H9 (cell line): ENCODE data around the gene USP40. TPM values are rescaled to one million over a fixed set of nuclear protein-coding genes. Genes with fewer than 3 reads are reported as not detected.

ENCODE experiments used
- DNase-seq: peaks from one replicate; pipeline ENCODE4 v3.0.0-alpha.2; 2017
- H2AFZ ChIP-seq: one replicate; pipeline ENCODE4 v1.6.1; 2013; ENCODE audit warnings: mild to moderate bottlenecking, low read length, control low read depth, moderate library complexity
- H2AK5ac ChIP-seq: 2 replicates; pipeline ENCODE4 v1.6.1; 2013; ENCODE audit warnings: low read length, control low read depth, mixed read lengths; ENCODE audit not compliant: insufficient read length
- H2BK120ac ChIP-seq: one replicate; pipeline ENCODE4 v1.6.1; 2013; ENCODE audit warnings: low read depth, mild to moderate bottlenecking, low read length, control low read depth, inconsistent platforms; ENCODE audit not compliant: poor library complexity, severe bottlenecking
- H2BK12ac ChIP-seq: 2 replicates; pipeline ENCODE4 v1.6.1; 2013; ENCODE audit warnings: low read length, control low read depth, mixed read lengths, low read depth; ENCODE audit not compliant: insufficient read length
- H2BK15ac ChIP-seq: 2 replicates; pipeline ENCODE4 v1.6.1; 2013; ENCODE audit warnings: low read depth, low read length, control low read depth
- H2BK20ac ChIP-seq: one replicate; pipeline ENCODE4 v1.6.1; 2013; ENCODE audit warnings: low read depth, mild to moderate bottlenecking, low read length, control low read depth, inconsistent platforms; ENCODE audit not compliant: poor library complexity, severe bottlenecking
- H2BK5ac ChIP-seq: 2 replicates; pipeline ENCODE4 v1.6.1; 2013; ENCODE audit warnings: low read length, control low read depth, mixed read lengths; ENCODE audit not compliant: insufficient read length
- H3K14ac ChIP-seq: 2 replicates; pipeline ENCODE4 v1.6.1; 2013; ENCODE audit warnings: low read length, control low read depth; ENCODE audit not compliant: insufficient read depth
- H3K18ac ChIP-seq: 2 replicates; pipeline ENCODE4 v1.6.1; 2013; ENCODE audit warnings: low read depth, mild to moderate bottlenecking, mixed read lengths, low read length, control low read depth; ENCODE audit not compliant: insufficient read length
- H3K23ac ChIP-seq: 2 replicates; pipeline ENCODE4 v1.6.1; 2013; ENCODE audit warnings: low read length, control low read depth, mixed read lengths, low read depth; ENCODE audit not compliant: insufficient read length
- H3K23me2 ChIP-seq: 2 replicates; pipeline ENCODE4 v1.6.1; 2013; ENCODE audit warnings: low read depth, mild to moderate bottlenecking, mixed read lengths, low read length, control low read depth; ENCODE audit not compliant: insufficient read length, poor library complexity, severe bottlenecking
- H3K27ac ChIP-seq: 2 replicates; pipeline ENCODE4 v1.5.1; 2013; ENCODE audit warnings: low read length, control low read depth, mixed read lengths, low read depth; ENCODE audit not compliant: insufficient read length
- H3K27me3 ChIP-seq: 2 replicates; pipeline ENCODE4 v1.6.1; 2013; ENCODE audit warnings: low read length, control low read depth, inconsistent platforms; ENCODE audit not compliant: insufficient read depth
- H3K4ac ChIP-seq: 2 replicates; pipeline ENCODE4 v1.6.1; 2013; ENCODE audit warnings: low read depth, mild to moderate bottlenecking, control low read depth, inconsistent platforms, low read length, moderate library complexity
- H3K4me1 ChIP-seq: 2 replicates; pipeline ENCODE4 v1.6.1; 2013; ENCODE audit warnings: low read length, control low read depth, inconsistent platforms; ENCODE audit not compliant: insufficient read depth
- H3K4me2 ChIP-seq: 2 replicates; pipeline ENCODE4 v1.6.1; 2013; ENCODE audit warnings: low read length, control low read depth, mixed read lengths; ENCODE audit not compliant: insufficient read length, insufficient read depth
- H3K56ac ChIP-seq: 2 replicates; pipeline ENCODE4 v1.6.1; 2013; ENCODE audit warnings: low read depth, mild to moderate bottlenecking, mixed read lengths, low read length, control low read depth; ENCODE audit not compliant: insufficient read length
- H3K79me1 ChIP-seq: 2 replicates; pipeline ENCODE4 v1.6.1; 2013; ENCODE audit warnings: low read depth, mild to moderate bottlenecking, moderate library complexity, low read length, control low read depth, inconsistent platforms; ENCODE audit not compliant: insufficient read depth, poor library complexity, severe bottlenecking
- H3K79me2 ChIP-seq: 2 replicates; pipeline ENCODE4 v1.6.1; 2013; ENCODE audit warnings: low read length, control low read depth, inconsistent platforms; ENCODE audit not compliant: insufficient read depth
- H3K9ac ChIP-seq: 2 replicates; pipeline ENCODE4 v1.6.1; 2013; ENCODE audit warnings: low read length, control low read depth, mixed read lengths; ENCODE audit not compliant: insufficient read length; ENCODE audit errors: extremely low read depth
- H3K9me3 ChIP-seq: one replicate; pipeline ENCODE4 v1.6.1; 2013; ENCODE audit warnings: low read depth, low read length, inconsistent platforms; ENCODE audit not compliant: control insufficient read depth
- H3T11ph ChIP-seq: one replicate; pipeline ENCODE4 v1.6.1; 2013; ENCODE audit warnings: mild to moderate bottlenecking, low read length, control low read depth, inconsistent platforms
- H4K20me1 ChIP-seq: one replicate; pipeline ENCODE4 v1.6.1; 2013; ENCODE audit not compliant: control insufficient read depth, insufficient read length, insufficient read depth
- H4K5ac ChIP-seq: 2 replicates; pipeline ENCODE4 v1.6.1; 2013; ENCODE audit warnings: low read depth, mild to moderate bottlenecking, mixed read lengths, low read length, control low read depth; ENCODE audit not compliant: insufficient read length
- H4K8ac ChIP-seq: replicated peaks from 2 replicates; pipeline ENCODE4 v1.6.1; 2013; ENCODE audit warnings: low read length, control low read depth, mixed read lengths, low read depth; ENCODE audit not compliant: insufficient read length
- H4K91ac ChIP-seq: 2 replicates; pipeline ENCODE4 v1.6.1; 2013; ENCODE audit warnings: low read depth, mild to moderate bottlenecking, moderate library complexity, mixed read lengths, low read length, control low read depth; ENCODE audit not compliant: insufficient read length
- H3K27ac Mint-ChIP-seq, 3 experiments: 2 replicates in 2 of 3; 3 replicates in 1 of 3; pipeline ENCODE4 v1.8.0; 2020 to 2021; ENCODE audit warnings: mixed read lengths in 3 of 3, mild to moderate bottlenecking in 1 of 3, moderate library complexity in 1 of 3
- H3K27me3 Mint-ChIP-seq: 2 replicates; pipeline ENCODE4 v1.8.0; 2021; ENCODE audit warnings: low read depth, mild to moderate bottlenecking, moderate library complexity, mixed read lengths
- H3K36me3 Mint-ChIP-seq, 3 experiments: 2 replicates in 2 of 3; 3 replicates in 1 of 3; pipeline ENCODE4 v1.8.0; 2020 to 2021; ENCODE audit warnings: low read depth in 3 of 3, mixed read lengths in 3 of 3; ENCODE audit not compliant: insufficient read depth in 1 of 3
- H3K4me1 Mint-ChIP-seq, 2 experiments: 2 replicates each; pipeline ENCODE4 v1.8.0; 2020; ENCODE audit warnings: mixed read lengths in 2 of 2
- H3K4me3 Mint-ChIP-seq, 2 experiments: 2 replicates in 1 of 2; 3 replicates in 1 of 2; pipeline ENCODE4 v1.8.0; 2020 to 2021; ENCODE audit warnings: mild to moderate bottlenecking in 2 of 2, mixed read lengths in 2 of 2, moderate library complexity in 1 of 2
- H3K9me3 Mint-ChIP-seq, 2 experiments: 2 replicates in 1 of 2; 3 replicates in 1 of 2; pipeline ENCODE4 v1.8.0; 2020; ENCODE audit warnings: mild to moderate bottlenecking in 2 of 2, mixed read lengths in 2 of 2, moderate library complexity in 1 of 2
- CTCF ChIP-seq: fragments of 200-600 bp; sonication (generic); conservative IDR thresholded peaks from 3 replicates; pipeline ENCODE4 v1.8.0; 2021; ENCODE audit warnings: antibody characterized with exemption, mild to moderate bottlenecking
- total RNA-seq: library from RNA; stranded (reverse); gene quantifications from 2 replicates; pipeline ENCODE4 v1.2.1, GENCODE V29; 2021

Gene USP40
- total RNA-seq, 1 experiment from 2014 or later: 7.5 TPM

DNA sequence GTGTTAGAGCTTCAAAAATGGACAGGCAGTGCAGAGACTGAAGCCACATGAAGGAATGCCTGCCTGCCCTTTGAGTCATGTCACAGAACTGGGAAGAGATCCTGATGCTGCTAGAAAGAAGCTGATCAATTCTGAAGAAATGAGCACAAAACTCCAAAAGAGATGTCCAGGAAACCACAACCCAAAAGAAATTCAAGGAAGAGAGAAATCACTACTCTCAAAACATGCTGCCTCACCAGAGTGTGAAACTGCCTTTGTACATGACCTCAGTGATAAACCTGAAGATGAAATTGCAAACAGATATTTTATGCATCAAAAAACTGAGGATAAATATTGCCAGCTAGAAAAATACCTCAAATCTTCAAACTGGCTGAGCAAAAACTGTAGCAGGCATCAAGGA lies 20.5 kb downstream of the USP40 start:
- DNase-seq: no peak
- H2BK12ac ChIP-seq: no peak overlapping the region
- TF ChIP-seq CTCF: no peak
- Mint-ChIP-seq H3K4me3 (no peak overlapping the region), H3K4me1 (peaks cover 7 to 10% of the 10 kb centered on the region in 2 experiments; a peak in 3 of 4 replicates), H3K9me3 (no peaks in the 10 kb centered on the region), H3K36me3 (no peaks in the 10 kb centered on the region), H3K27me3 (no peaks in the 10 kb centered on the region), H3K27ac (no peak overlapping the region)
- peaks cover 10% of the 10 kb centered on the region; the same call in 1 of the 2 replicates for H3K4me1 ChIP-seq
- no peak overlapping the region for H3K14ac ChIP-seq
- no peak overlapping the region for H3K9ac ChIP-seq
- no peaks in the 10 kb centered on the region for H4K20me1 ChIP-seq
- H2BK15ac ChIP-seq: no peak overlapping the region
- H2AK5ac ChIP-seq: no peak overlapping the region
- H2BK20ac ChIP-seq: no peak overlapping the region
- H3K79me2 ChIP-seq: no peaks in the 10 kb centered on the region
- no peak overlapping the region for H3K18ac ChIP-seq
- H4K5ac ChIP-seq: no peak overlapping the region
- no peak overlapping the region for H3K23ac ChIP-seq
- H2AFZ ChIP-seq: no peak overlapping the region
- H3K23me2 ChIP-seq: no peaks in the 10 kb centered on the region
- H3K9me3 ChIP-seq: no peaks in the 10 kb centered on the region
- H4K8ac ChIP-seq: no peak overlapping the region
- H3K56ac ChIP-seq: no peak overlapping the region
- no peak overlapping the region for H3T11ph ChIP-seq
- H4K91ac ChIP-seq: no peak overlapping the region
- H3K79me1 ChIP-seq: no peaks in the 10 kb centered on the region
- no peak overlapping the region for H3K27ac ChIP-seq
- H3K4me2 ChIP-seq: no peak overlapping the region
- no peak overlapping the region for H3K4ac ChIP-seq
- H3K27me3 ChIP-seq: no peaks in the 10 kb centered on the region
- no peak overlapping the region for H2BK120ac ChIP-seq
- H2BK5ac ChIP-seq: no peak overlapping the region
